Hepatocyte (in vitro differentiated cells): ENCODE data around the gene UGT1A7.

Experiments
- CTCF ChIP-seq: fragments of 200-600 bp; sonication (generic); IDR thresholded peaks from 2 replicates; pipeline ENCODE4 v1.5.1; 2016; ENCODE audit warnings: antibody characterized with exemption, mild to moderate bottlenecking; ENCODE audit not compliant: poor library complexity
- EZH2 ChIP-seq: fragments of 200-600 bp; sonication (generic); IDR thresholded peaks from 2 replicates; pipeline ENCODE4 v1.6.1; 2016; ENCODE audit warnings: antibody characterized with exemption, mild to moderate bottlenecking, borderline replicate concordance

GRCh38 chr2:233674314-233674713, 7.4 kb upstream of the UGT1A7 start:
- TF ChIP-seq CTCF, result no peak
- no peak for TF ChIP-seq EZH2
